SK-N-MC (cell line): ENCODE measurements around the gene APP.

Experiments
- DNase-seq: peaks from one replicate; pipeline ENCODE4 v3.0.0-alpha.2; 2011; ENCODE audit warnings: low read depth, low spot score
- H3K27ac ChIP-seq: fragments of 200-600 bp; sonication (generic); 2 replicates; pipeline ENCODE4 v1.5.1; 2016; ENCODE audit warnings: mixed run types
- H3K36me3 ChIP-seq: fragments of 200-600 bp; sonication (generic); 2 replicates; pipeline ENCODE4 v1.6.1; 2017; ENCODE audit warnings: antibody characterized with exemption, low read length, mixed read lengths; ENCODE audit not compliant: insufficient read depth
- H3K4me3 ChIP-seq: fragments of 200-600 bp; sonication (generic); 2 replicates; pipeline ENCODE4 v1.5.1; 2016
- H3K9ac ChIP-seq: fragments of 200-600 bp; sonication (generic); 2 replicates; pipeline ENCODE4 v1.8.0; 2017; ENCODE audit warnings: mixed run types, mixed read lengths; ENCODE audit not compliant: insufficient read length
- H3K9me3 ChIP-seq: fragments of 200-600 bp; sonication (generic); 2 replicates; pipeline ENCODE4 v1.6.1; 2017; ENCODE audit warnings: low read depth, mild to moderate bottlenecking, antibody characterized with exemption, low read length, moderate library complexity, mixed read lengths
- EZH2 ChIP-seq: fragments of 200-600 bp; sonication (generic); IDR thresholded peaks from one replicate; pipeline ENCODE4 v1.6.1; 2017; ENCODE audit warnings: antibody characterized with exemption
- FOXP2 ChIP-seq: optimal IDR thresholded peaks from 2 replicates; pipeline ENCODE3; 2011; ENCODE audit warnings: mild to moderate bottlenecking, moderate library complexity; ENCODE audit not compliant: insufficient read depth; ENCODE audit errors: extremely low read length, control extremely low read depth
- POLR2AphosphoS5 ChIP-seq: IDR thresholded peaks from 2 replicates; pipeline ENCODE4 v1.6.1; 2012; ENCODE audit warnings: mild to moderate bottlenecking, low read depth, low read length, borderline replicate concordance

Gene APP

GRCh38 chr21:26110715-26111114, 59.9 kb downstream of the APP start:
- Histone ChIP-seq H3K4me3 (no peak overlapping the region), H3K9ac (no peak overlapping the region), H3K36me3 (peaks cover 63% of the 10 kb centered on the region), H3K9me3 (no peaks in the 10 kb centered on the region), H3K27ac (no peak overlapping the region; the same call in 1 of the 2 replicates)
- DNase-seq = no peak
- TF ChIP-seq EZH2 (no peak), POLR2AphosphoS5 (no peak), FOXP2 (no peak)

DNA sequence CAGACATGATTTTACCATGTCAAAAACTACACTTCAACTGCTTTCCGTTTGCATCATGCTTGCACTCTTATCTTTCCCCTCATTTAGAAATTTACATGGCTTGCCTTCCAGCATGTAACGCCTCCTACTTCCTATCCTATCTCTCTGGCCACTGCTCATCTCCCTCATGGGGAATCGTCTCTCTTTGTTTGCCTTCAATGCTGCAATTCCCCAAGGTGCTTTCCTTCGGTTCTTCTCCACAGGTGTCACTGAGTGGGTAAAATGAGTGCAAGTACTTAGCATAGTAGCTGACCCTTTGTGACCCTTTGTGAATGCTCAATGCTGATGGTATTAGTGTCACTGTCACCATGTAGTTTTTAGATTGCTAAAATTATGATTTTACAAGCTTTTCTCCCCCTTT, 63.1 kb downstream of the APP start:
- Histone ChIP-seq H3K9me3 (no peaks in the 10 kb centered on the region), H3K36me3 (peaks cover 78% of the 10 kb centered on the region), H3K9ac (no peak overlapping the region), H3K4me3 (no peak overlapping the region), H3K27ac (no peak overlapping the region)
- TF ChIP-seq EZH2 (no peak), POLR2AphosphoS5 (no peak), FOXP2 (no peak)
- DNase-seq = no peak

- H3K27ac ChIP-seq = no peak overlapping the region
Measured at GRCh38 chr21:26106562-26106961, 64.0 kb downstream of the APP start.

DNA sequence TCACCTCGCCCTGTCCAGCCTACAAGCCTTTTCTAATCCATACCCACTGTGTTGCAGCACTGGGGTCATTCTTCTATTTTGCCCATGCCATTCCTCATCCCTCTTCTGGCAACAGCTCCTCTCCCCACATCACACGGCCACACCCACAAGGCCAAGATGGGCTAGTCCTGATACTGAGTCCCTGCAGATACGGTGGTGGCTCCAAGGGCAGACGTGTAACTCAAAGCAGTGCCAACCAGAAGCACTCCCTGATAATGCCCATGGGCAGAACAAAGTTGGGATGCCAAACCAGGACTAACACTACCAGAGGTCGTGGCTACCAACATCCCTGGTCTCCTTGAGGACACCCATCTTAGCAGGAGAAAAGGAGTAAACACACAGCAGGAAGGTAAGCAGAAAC, 64.8 kb downstream of the APP start:
- no peak for DNase-seq
- Histone ChIP-seq H3K36me3 (peaks cover 64% of the 10 kb centered on the region), H3K27ac (no peak overlapping the region), H3K9ac (no peak overlapping the region), H3K4me3 (no peak overlapping the region), H3K9me3 (no peaks in the 10 kb centered on the region)
- TF ChIP-seq FOXP2 (no peak), EZH2 (no peak), POLR2AphosphoS5 (no peak)

More at GRCh38 chr21:26106562-26106961, 64.0 kb downstream of the APP start:
- Histone ChIP-seq H3K9me3 (no peaks in the 10 kb centered on the region), H3K9ac (no peak overlapping the region), H3K36me3 (peaks cover 71% of the 10 kb centered on the region), H3K4me3 (no peak overlapping the region)
- TF ChIP-seq EZH2 (no peak), FOXP2 (no peak), POLR2AphosphoS5 (no peak)
- DNase-seq = no peak

GRCh38 chr21:26100573-26100972, 70.0 kb downstream of the APP start:
- peaks cover 24% of the 10 kb centered on the region for H3K36me3 ChIP-seq
- TF ChIP-seq POLR2AphosphoS5 = no peak
- no peak for TF ChIP-seq FOXP2
- TF ChIP-seq EZH2 = no peak
- no peak for DNase-seq
- H3K9me3 ChIP-seq = no peaks in the 10 kb centered on the region
- H3K9ac ChIP-seq = peak overlapping the region; percentile 98
- peak overlapping the region; percentile 99 for H3K27ac ChIP-seq
- H3K4me3 ChIP-seq = peak overlapping the region; percentile 74

DNA sequence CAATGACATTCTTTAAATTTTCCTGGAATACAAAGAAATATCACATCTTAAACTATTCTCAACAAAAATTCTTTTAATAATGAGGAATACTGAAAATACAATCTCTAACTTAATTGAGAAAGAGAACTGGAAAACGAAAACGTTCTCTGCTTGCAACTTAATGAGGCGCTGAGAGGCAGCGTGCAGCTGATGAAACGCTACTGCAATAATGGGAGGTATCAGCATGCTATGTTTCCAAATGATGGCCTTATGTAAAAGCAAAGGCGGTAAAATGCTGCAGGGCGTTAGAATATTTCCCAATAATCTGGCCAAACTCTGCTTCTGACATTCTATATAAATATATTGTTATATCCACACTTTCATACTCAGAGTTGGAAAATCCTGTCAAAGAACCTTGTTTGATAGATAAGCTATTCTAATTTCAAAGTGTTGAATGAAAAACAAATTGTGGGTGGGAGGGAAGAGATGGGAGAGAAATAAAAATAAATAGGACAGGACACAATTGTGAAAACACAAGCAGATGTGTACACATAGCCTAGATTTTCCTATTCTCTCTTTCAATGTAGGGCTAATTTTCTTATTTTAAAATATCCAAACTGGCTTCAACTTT, 70.9 kb downstream of the APP start:
- peak overlapping the region; percentile 74 for H3K4me3 ChIP-seq
- DNase-seq = peak; percentile 85
- peak overlapping the region; percentile 99 for H3K27ac ChIP-seq
- H3K36me3 ChIP-seq = peaks cover 27% of the 10 kb centered on the region
- peak overlapping the region; percentile 98 for H3K9ac ChIP-seq
- H3K9me3 ChIP-seq = no peaks in the 10 kb centered on the region
- TF ChIP-seq EZH2 (no peak), POLR2AphosphoS5 (no peak; the same call in 1 of the 2 replicates), FOXP2 (no peak)

GRCh38 chr21:26098772-26099397, 71.7 kb downstream of the APP start:
- H3K9me3 ChIP-seq = no peaks in the 10 kb centered on the region
- H3K27ac ChIP-seq = peak overlapping the region; percentile 99
- TF ChIP-seq EZH2 (no peak), FOXP2 (no peak), POLR2AphosphoS5 (no peak)
- DNase-seq = no peak
- H3K9ac ChIP-seq = peak overlapping the region; percentile 98
- peaks cover 19% of the 10 kb centered on the region for H3K36me3 ChIP-seq
- peak overlapping the region; percentile 74 for H3K4me3 ChIP-seq

DNA sequence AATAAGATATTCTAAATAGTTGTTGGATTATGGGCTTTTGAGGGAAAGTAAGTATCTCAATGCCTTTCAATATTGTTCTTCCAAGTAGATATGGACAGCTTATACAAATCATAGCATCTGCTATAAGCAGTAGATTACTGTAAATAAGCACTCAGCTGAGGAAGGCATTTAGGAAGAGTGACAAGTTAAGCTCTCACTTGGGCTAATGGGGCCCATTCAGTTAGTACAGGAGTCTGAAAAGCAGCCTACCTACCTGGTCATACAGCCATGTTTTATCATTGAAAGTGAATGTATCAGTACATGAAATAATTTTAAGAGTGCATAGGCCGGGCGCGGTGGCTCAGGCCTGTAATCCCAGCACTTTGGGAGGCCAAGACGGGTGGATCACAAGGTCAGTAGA, 73.1 kb downstream of the APP start:
- no peak for DNase-seq
- H3K9me3 ChIP-seq = no peaks in the 10 kb centered on the region
- TF ChIP-seq EZH2 (no peak), POLR2AphosphoS5 (no peak), FOXP2 (no peak)
- peaks cover 5% of the 10 kb centered on the region; the same call in 1 of the 2 replicates for H3K36me3 ChIP-seq
- H3K9ac ChIP-seq = no peak overlapping the region
- H3K4me3 ChIP-seq = no peak overlapping the region
- peak overlapping the region; percentile 20; the same call in 1 of the 2 replicates for H3K27ac ChIP-seq
